ENCODE results near the gene SCN7A.
"Not testable (repeated sequence)": the region's sequence is repeated elsewhere in the genome, so short reads cannot be mapped to it uniquely, and the experiment has no call there.

SCN7A gene

DNA sequence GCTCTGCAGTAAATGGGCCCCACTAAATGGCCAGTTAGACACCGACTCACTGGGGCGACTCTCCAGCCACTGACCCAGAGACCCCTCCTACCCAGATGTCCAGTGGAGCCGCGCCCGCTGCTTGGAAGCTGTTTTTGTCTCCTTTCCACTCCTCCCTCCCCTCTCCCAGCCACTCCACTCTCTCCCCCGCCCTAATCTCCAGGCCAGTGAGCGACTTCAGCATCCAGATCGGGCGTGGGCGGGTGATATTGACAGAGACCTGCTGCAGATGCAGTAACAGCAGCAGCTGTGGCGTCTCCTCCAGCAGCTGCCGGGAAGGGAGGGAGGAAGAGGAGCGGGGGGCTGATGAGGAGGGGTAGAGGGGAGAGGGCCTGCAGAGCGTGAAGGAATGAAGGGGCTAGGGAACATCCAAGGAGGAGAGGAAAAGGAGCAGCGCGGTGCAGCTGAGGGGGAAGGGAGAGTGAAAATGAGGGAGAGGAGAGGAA lies at the start of gene SCN7A:
SCN7A (minus strand) TSS at position 110 of the 485 bp plus-strand sequence. CDS start 16,553 bp downstream, outside the sequence.
- DNase-seq (ENCODE audit: low read depth): no peak

DNA sequence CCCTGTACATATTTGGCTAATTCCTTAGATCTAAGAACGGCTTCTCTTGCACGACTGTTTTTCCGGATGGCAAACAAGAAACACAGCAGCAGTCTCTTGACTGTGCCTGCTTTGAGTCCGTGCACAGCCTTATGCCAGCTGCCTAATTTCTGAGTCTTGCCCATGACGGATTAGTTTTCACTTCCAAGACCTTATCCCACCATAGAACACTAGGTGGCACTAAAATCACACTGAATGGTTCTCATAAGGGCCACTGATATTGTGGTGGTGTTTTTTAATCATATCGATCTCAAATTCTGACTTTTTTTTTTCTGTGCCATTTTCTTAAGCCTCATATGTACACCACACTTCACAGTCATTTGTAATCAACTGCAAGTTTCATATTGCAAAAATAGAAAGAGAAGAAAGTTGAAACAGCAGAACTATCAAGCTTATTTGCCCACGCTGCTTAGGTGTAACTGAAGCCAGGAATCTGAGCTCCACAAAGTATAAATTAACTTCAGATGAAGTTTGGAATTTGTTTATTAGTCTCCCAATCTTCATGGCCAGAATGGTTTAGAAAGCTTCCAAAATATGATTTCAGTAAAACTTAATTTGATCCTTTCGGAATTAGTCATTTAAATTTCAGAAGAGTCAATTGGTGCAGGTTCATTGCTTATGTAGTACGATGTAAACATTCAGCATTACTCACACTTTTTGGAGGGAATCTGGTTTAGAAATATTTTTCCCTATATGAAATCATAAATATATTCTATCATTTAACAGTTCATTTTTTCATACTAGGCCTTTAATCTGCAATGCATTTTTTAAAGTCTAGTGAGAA lies 45.5 kb upstream of the SCN7A start:
- DNase-seq (ENCODE audit: low read depth): no peak

- DNase-seq (ENCODE audit: low read depth): no peak
Measured at GRCh38 chr2:166536111-166536510, 42.1 kb upstream of the SCN7A start.

DNA sequence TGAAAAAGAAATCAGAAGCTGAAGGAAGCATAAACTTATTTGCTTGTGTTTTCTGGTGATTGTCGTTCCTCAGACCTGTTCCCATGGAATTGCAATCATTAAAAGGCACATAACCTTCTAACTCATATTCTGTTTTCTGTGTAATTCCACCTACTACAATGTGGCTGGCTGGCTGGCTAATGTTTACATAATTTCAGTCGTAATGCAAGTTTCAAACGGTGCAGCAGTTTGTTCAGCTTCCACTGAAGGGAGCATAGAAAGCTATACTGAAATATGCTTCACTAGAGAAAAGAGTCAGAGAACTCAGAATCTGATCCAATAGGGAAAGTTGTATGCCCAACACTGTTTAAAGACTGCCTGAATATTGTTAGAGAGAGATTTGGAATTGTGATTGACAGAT lies 27.1 kb upstream of the SCN7A start:
- no peak for DNase-seq (ENCODE audit: low read depth)

DNA sequence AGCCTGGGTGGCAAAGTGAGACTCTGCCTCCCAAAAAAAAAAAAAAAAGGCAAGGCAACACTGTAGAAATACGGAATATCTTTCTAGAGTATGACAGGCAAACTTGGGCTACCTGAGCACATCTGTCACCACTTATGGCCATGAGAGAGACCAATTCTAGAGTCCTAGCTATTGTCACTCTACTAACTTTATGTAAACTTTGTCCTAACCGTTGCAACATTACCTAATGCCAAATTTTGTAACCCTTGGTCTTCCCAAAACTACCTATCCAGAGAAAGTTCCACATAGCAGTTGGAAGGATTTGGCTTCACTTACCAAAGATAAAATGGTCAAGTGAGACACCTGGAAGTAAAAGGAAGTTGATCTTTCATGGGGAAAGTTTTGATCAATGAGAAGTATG lies 26.6 kb upstream of the SCN7A start:
- DNase-seq (ENCODE audit: low read depth): no peak

- DNase-seq (ENCODE audit: low read depth): no peak
Measured at GRCh38 chr2:166519391-166519962, 25.4 kb upstream of the SCN7A start.

DNA sequence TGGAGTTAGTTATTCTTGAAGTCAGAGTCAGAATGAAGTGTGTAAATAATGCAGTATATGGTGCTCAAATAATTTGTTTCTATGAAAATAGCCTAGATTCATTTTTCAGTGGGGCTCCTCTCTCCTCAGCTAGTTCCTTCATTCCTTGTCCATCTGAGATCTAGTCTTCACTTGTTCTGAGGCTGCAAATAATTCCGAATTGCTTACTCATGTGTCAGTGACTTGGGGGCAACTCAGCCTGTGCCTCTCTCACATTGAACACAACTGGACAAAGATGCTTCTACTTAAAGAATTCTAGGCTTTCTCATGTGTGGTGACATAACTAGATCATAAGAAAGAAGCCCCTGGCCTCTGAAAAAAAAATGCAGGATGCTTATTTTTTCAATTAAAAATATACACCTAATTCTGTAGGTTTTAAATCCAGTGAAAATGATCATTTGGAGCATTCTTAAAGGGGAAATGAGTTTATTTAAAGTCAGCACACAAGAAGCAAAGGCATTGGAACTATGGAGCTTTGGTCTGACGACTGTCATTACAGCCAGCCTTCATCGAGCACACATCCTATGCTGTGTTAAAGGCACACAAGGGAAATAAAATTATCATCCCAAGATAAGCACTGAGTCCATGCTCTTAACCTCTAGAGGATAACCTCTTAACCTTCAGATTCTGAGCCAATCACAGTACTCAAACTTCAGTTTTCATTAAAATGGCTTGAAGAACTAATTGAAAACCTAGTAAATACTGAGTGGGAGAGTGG lies 24.8 kb upstream of the SCN7A start:
- no peak for DNase-seq (ENCODE audit: low read depth)

DNA sequence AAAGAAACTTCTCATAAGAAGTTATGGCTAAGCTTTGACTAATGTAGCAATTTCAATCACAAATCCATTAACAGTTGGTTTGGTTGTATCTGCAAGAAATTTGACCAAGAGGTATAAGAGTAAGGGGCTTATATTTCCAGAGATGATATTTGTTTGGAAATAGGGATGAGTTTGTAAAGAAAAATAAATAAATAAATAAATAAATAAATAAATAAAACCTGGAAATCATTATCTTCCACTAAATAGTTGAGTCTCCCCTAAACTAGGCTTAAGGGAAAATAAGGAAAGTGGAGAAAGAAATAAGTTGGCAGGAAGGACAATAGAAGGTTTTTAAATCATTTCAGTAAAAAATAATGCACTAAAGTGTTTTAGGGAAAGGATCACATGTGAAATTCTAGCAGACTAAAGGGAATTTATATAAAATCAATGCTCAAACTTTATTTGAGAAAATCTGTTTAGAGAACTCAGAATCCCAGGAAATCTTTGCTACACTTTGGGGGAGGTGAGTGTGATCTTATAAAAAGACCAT lies 23.5 kb upstream of the SCN7A start:
- DNase-seq (ENCODE audit: low read depth): no peak

- no peak for DNase-seq (ENCODE audit: low read depth)
Measured at GRCh38 chr2:166516712-166517303, 22.8 kb upstream of the SCN7A start.

- DNase-seq (ENCODE audit: low read depth): no peak
Measured at GRCh38 chr2:166513952-166514351, 19.9 kb upstream of the SCN7A start.

GRCh38 chr2:166499281-166499680 lies 5.2 kb upstream of the SCN7A start:
- no peak for DNase-seq (ENCODE audit: low read depth)

- no peak for DNase-seq (ENCODE audit: low read depth)
Measured at GRCh38 chr2:166491461-166491860, 2.6 kb downstream of the SCN7A start.

DNA sequence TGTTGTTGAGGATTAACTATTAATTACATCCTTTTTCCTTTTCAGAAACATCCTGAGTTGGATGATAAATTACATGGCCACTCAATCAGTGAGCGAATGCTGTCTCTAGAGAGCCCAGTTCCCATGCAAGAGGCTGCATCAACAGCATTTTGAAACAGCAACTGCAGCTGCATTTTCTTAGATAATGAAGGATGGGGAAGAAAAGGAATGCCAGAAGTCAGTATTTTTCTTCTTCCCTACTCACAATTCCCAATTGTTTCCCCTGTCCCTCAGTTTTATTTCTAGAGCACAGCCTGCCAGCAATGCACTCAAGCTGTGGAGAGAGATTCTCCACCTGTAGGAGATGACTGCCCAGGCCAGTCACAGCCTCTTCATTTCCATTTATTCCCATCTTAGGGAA lies 6.9 kb downstream of the SCN7A start:
- no peak for DNase-seq (ENCODE audit: low read depth)

DNA sequence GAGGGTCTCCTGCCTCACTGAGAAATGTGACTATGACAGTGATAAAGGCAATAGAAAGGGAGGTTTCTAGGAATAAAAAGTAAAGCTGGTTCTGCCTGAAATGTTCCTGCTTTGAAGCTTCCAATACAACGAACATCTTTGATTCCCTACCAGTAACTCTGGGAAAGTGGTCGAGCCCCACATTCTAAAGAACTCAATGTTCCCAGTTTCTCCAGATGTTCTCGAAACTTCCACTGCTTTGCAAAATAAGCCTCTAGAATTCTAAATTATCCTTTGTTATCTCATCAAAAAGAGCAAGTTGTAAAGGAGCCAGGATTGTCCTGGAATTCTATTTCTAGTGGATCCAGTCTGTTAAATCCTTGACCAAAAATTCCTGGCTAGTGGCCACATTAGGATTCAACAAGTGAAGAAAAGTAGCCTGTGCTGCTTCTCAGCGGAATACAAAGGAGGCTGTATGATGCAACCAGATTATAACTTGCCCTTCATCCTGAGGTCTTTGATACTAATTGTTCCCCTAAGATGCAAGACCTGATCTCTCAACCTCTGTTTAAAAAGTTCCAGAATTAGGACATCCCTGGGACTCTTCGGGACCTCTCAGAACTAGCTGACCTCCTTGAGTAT lies 8.4 kb downstream of the SCN7A start:
- no peak for DNase-seq (ENCODE audit: low read depth)

DNA sequence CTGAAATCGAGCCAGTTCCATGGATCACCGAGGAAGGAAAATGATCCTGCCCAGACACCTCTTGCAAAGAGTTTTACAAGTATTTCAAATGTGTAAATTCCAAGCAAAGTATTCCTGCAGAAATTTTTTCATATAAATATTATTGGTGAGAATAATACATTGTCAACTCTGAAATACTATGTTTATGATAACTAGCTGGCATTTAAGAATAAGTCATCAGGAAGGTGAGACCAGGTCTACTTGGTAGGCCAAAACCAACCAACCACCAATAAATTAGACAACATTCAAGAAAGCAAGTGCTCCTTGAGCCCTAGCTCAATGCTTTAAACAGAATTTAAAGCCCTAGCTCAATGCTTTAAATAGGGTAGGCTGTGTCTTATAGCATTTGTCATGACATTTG lies 21.7 kb downstream of the SCN7A start:
- DNase-seq (ENCODE audit: low read depth): no peak

GRCh38 chr2:166468124-166469024 lies 25.7 kb downstream of the SCN7A start:
- DNase-seq (ENCODE audit: low read depth): no peak

DNA sequence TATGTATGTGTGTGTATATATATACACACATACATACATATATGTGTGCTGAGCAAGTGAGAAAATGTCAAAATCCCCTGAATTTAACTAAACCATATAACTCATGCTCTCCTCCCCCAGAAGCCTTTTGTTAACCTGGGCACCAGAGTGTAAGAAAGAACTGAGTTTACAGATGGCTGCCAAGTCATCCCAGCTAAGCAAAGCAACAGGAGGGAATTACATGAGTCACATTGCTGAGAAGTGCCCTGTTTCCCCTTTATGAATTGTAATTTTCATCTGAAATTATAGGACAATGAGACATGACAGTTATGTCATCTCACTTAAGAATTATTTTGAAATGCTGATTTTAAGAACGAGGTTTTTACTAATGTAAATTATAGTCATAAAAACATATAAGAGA lies 29.9 kb downstream of the SCN7A start:
- no peak for DNase-seq (ENCODE audit: low read depth)

DNA sequence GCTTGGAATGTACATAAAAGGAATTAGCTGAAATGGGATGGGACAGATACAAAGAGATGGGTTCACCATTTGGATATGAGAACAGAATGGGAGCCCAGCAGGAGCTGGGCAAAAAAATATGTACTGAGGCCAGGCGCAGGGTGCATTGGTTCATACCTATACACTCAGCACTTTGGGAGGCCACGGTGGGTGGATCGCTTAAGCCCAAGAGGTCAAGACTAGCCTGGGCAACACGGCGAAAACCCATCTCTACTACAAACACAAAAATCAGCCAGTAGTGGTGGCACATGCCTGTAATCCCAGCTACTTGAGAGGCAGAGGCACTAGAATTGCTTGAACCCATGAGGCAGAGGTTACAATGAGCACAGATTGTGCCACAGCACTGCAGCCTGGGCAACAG lies 30.4 kb downstream of the SCN7A start:
- DNase-seq (ENCODE audit: low read depth): no peak

DNA sequence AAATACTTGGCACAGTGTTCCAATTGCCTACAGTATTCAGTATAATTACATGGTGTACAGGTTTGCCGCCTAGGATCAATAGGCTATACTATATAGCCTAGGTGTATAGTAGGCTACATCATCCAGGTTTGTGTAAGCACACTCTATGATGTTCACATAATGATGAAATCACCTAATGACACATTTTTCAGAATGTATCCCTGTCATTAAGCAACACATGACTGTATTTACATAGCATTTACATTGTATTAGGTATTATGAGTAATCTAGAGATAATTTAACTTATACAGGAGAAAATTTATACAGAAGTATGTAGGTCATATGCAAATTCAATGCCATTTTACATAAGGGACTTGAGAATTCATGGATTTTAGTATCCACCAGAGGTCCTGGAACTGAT lies 35.4 kb downstream of the SCN7A start:
- DNase-seq (ENCODE audit: low read depth): no peak

DNA sequence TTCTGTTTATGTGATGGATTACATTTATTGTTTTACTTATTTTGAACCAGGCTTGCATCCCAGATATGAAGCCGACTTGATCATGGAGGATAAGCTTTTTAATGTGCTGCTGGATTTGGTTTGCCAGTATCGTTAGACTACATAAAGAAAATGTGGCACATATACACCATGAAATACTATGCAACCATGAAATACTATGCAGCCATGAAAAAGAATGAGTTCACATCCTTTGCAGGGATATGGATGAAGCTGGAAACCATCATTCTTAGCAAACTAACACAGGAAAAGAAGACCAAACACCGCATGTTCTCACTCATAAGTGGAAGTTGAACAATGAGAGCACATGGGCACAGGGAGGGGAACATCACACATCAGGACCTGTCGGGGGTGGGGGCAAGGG lies 38.2 kb downstream of the SCN7A start:
- DNase-seq (ENCODE audit: low read depth): not testable (repeated sequence)
